CD14-positive monocyte (primary cell): Measurements from ENCODE around the gene TOM1L2. TPM values are rescaled to one million over a fixed set of nuclear protein-coding genes. Genes with fewer than 3 reads are reported as not detected.

ENCODE experiments used
- DNase-seq, 3 donors: peaks; one replicate each; pipeline ENCODE4 v3.0.0-alpha.2; 2011 to 2022
- H2AFZ ChIP-seq: 2 replicates; pipeline ENCODE4 v1.6.0; 2012; ENCODE audit warnings: mild to moderate bottlenecking, low read depth, low read length, inconsistent platforms; ENCODE audit not compliant: insufficient read depth, poor library complexity, severe bottlenecking
- H3K27ac ChIP-seq, 2 donors: 1 replicate in 1 of 2; 2 replicates in 1 of 2; pipeline ENCODE4 v1.5.1; 2012 to 2013; ENCODE audit warnings: low read length in 2 of 2, control low read depth in 1 of 2, inconsistent platforms in 1 of 2, low read depth in 1 of 2, mild to moderate bottlenecking in 1 of 2
- H3K27me3 ChIP-seq, 2 donors: one replicate each; pipeline versions ENCODE4 v1.6.0 to v1.6.1; 2011 to 2013; ENCODE audit warnings: low read length in 2 of 2; ENCODE audit not compliant: control insufficient read depth in 2 of 2, insufficient read depth in 2 of 2
- H3K36me3 ChIP-seq, 2 donors: replicated peaks in 1 of 2; 1 replicate in 1 of 2; 2 replicates in 1 of 2; pipeline versions ENCODE4 v1.5.1 to v1.6.1; 2012 to 2013; ENCODE audit warnings: low read length in 2 of 2, control low read depth in 1 of 2, inconsistent platforms in 1 of 2, mild to moderate bottlenecking in 1 of 2; ENCODE audit not compliant: insufficient read depth in 2 of 2, control insufficient read depth in 1 of 2
- H3K4me1 ChIP-seq, 2 donors: 1 replicate in 1 of 2; 2 replicates in 1 of 2; pipeline versions ENCODE4 v1.5.1 to v1.6.1; 2012 to 2013; ENCODE audit warnings: low read length in 2 of 2, control low read depth in 1 of 2, inconsistent platforms in 1 of 2, mild to moderate bottlenecking in 1 of 2, moderate library complexity in 1 of 2; ENCODE audit not compliant: insufficient read depth in 2 of 2, control insufficient read depth in 1 of 2
- H3K4me2 ChIP-seq: replicated peaks from 2 replicates; pipeline ENCODE3; 2012; ENCODE audit warnings: low read length, moderate library complexity, mild to moderate bottlenecking; ENCODE audit not compliant: poor library complexity, severe bottlenecking; ENCODE audit errors: extremely low read depth
- H3K4me3 ChIP-seq, 3 experiments: fragments of 200-600 bp in 1 of 3; sonication (generic) in 1 of 3; replicated peaks in 1 of 3; 1 replicate in 2 of 3; 2 replicates in 1 of 3; pipeline ENCODE4 v1.5.1; 2011 to 2013; ENCODE audit warnings: low read length in 3 of 3, mild to moderate bottlenecking in 3 of 3, control low read depth in 2 of 3, low read depth in 2 of 3, inconsistent platforms in 1 of 3, moderate library complexity in 1 of 3
- H3K79me2 ChIP-seq: 2 replicates; pipeline ENCODE4 v1.6.0; 2012; ENCODE audit warnings: mild to moderate bottlenecking, control low read depth, inconsistent platforms, low read length, moderate library complexity; ENCODE audit not compliant: insufficient read depth
- H3K9ac ChIP-seq: 2 replicates; pipeline ENCODE4 v1.6.0; 2017; ENCODE audit warnings: low read length, mild to moderate bottlenecking; ENCODE audit not compliant: insufficient read depth, poor library complexity, severe bottlenecking
- H3K9me3 ChIP-seq, 2 donors: replicated peaks in 1 of 2; 1 replicate in 1 of 2; 2 replicates in 1 of 2; pipeline versions ENCODE4 v1.5.1 to v1.6.1; 2012 to 2013; ENCODE audit warnings: low read length in 2 of 2, control low read depth in 1 of 2; ENCODE audit not compliant: control insufficient read depth in 1 of 2, insufficient read depth in 1 of 2
- H4K20me1 ChIP-seq: 2 replicates; pipeline ENCODE4 v1.6.0; 2012; ENCODE audit warnings: mild to moderate bottlenecking, low read length, control low read depth, moderate library complexity; ENCODE audit not compliant: insufficient read depth
- H3K27ac Mint-ChIP-seq, 7 donors: one replicate each; pipeline ENCODE4 v1.8.0; 2020; ENCODE audit warnings: mild to moderate bottlenecking in 7 of 7, mixed read lengths in 7 of 7, moderate library complexity in 6 of 7, inconsistent platforms in 2 of 7
- H3K27me3 Mint-ChIP-seq, 3 donors: one replicate each; pipeline ENCODE4 v1.8.0; 2021 to 2022; ENCODE audit warnings: low read depth in 3 of 3, mild to moderate bottlenecking in 3 of 3, mixed read lengths in 3 of 3, moderate library complexity in 3 of 3, inconsistent platforms in 1 of 3
- H3K36me3 Mint-ChIP-seq, 2 donors: one replicate each; pipeline ENCODE4 v1.8.0; 2020; ENCODE audit warnings: mixed read lengths in 2 of 2, inconsistent platforms in 1 of 2, mild to moderate bottlenecking in 1 of 2
- H3K4me1 Mint-ChIP-seq: one replicate; pipeline ENCODE4 v1.8.0; 2020; ENCODE audit warnings: mild to moderate bottlenecking, mixed read lengths
- H3K4me3 Mint-ChIP-seq, 2 donors: one replicate each; pipeline ENCODE4 v1.8.0; 2020; ENCODE audit warnings: mild to moderate bottlenecking in 2 of 2, mixed read lengths in 2 of 2, moderate library complexity in 1 of 2
- H3K9me3 Mint-ChIP-seq, 7 donors: one replicate each; pipeline ENCODE4 v1.8.0; 2020 to 2022; ENCODE audit warnings: mixed read lengths in 7 of 7, mild to moderate bottlenecking in 6 of 7, moderate library complexity in 6 of 7, inconsistent platforms in 2 of 7
- WGBS: methylation state at CpG from one replicate; pipeline ENCODE4 v1.1.5; 2013; ENCODE audit warnings: missing lambda C conversion rate; ENCODE audit not compliant: insufficient coverage; 5-methylcytosine and 5-hydroxymethylcytosine counted together
- intact Hi-C, 2 donors: fragments of 100-400 bp; cut with micrococcal nuclease; formaldehyde crosslinking; loops; one replicate each; pipeline versions ENCODE4 v1.15.0 to v1.15.1; 2023
- polyA plus RNA-seq, 3 donors: library from polyadenylated mRNA; depleted of rRNA in 1 of 3; unstranded in 2 of 3; stranded (reverse) in 1 of 3; fragments of 300-500 nt in 2 of 3; fragments of >200 nt in 1 of 3; fragmentation: Illumina TruSeq in 2 of 3; gene quantifications; 1 replicate in 2 of 3; 2 replicates in 1 of 3; pipeline ENCODE4 v1.2.3, GENCODE V29; 2012 to 2021
- TF ChIP-seq, protein P1 (sequence below): fragments of 200-600 bp; IDR thresholded peaks from one replicate; pipeline ENCODE4 v1.8.0; 2022; ENCODE audit warnings: antibody characterized with exemption, mild to moderate bottlenecking

The TOM1L2 gene
- polyA plus RNA-seq, 3 donors: 1.7 to 28.2 (median 2.8) TPM

GRCh38 chr17:17981330-17981729, 9.1 kb upstream of the TOM1L2 start:
- Mint-ChIP-seq H3K9me3 (peaks cover 0 to 3% (median 0%) of the 10 kb centered on the region in 7 donors), H3K36me3 (peaks cover 3 to 5% of the 10 kb centered on the region in 2 donors), H3K4me3 (no peak overlapping the region), H3K4me1 (peaks cover 30% of the 10 kb centered on the region), H3K27me3 (peaks cover 0 to 3% (median 2%) of the 10 kb centered on the region in 3 donors), H3K27ac (no peak overlapping the region)
- Histone ChIP-seq H3K27me3 (no peaks in the 10 kb centered on the region), H3K4me1 (peaks cover 35 to 37% of the 10 kb centered on the region in 2 donors), H3K4me3 (no peak overlapping the region), H3K9me3 (no peaks in the 10 kb centered on the region), H3K4me2 (no peak overlapping the region), H3K9ac (no peak overlapping the region), H3K36me3 (no peaks in the 10 kb centered on the region), H3K27ac (no peak overlapping the region), H2AFZ (no peak overlapping the region), H4K20me1 (no peaks in the 10 kb centered on the region), H3K79me2 (no peaks in the 10 kb centered on the region)
- DNase-seq: no peak
- TF ChIP-seq, protein P1, sequence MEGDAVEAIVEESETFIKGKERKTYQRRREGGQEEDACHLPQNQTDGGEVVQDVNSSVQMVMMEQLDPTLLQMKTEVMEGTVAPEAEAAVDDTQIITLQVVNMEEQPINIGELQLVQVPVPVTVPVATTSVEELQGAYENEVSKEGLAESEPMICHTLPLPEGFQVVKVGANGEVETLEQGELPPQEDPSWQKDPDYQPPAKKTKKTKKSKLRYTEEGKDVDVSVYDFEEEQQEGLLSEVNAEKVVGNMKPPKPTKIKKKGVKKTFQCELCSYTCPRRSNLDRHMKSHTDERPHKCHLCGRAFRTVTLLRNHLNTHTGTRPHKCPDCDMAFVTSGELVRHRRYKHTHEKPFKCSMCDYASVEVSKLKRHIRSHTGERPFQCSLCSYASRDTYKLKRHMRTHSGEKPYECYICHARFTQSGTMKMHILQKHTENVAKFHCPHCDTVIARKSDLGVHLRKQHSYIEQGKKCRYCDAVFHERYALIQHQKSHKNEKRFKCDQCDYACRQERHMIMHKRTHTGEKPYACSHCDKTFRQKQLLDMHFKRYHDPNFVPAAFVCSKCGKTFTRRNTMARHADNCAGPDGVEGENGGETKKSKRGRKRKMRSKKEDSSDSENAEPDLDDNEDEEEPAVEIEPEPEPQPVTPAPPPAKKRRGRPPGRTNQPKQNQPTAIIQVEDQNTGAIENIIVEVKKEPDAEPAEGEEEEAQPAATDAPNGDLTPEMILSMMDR: no peak
- WGBS: 93% methylated on average over 5 of the region's 9 CpGs
- intact Hi-C loops: no loop called here

DNA sequence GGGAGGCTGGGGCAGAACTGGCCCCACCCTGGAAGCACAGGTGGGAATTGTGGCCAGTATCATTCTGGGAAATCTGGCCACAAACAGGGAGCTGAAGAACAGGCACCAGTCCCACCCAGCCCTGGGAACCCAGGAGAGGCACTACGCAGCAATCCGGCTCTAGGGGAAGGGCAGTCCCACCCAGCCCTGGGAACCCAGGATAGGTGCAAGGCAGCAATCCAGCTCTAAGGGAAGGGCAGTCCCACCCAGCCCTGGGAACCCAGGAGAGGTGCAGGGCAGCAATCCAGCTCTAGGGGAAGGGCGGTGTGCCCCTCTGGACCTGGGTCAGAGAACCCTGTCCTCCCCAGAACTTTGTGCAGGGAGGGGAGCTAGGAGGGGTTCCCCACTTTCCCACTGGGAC, 7.6 kb upstream of the TOM1L2 start:
- H3K9me3 Mint-ChIP-seq: peaks cover 0 to 3% (median 0%) of the 10 kb centered on the region in 7 donors
- peaks cover 0 to 3% (median 0%) of the 10 kb centered on the region in 3 donors for H3K27me3 Mint-ChIP-seq
- no peaks in the 10 kb centered on the region for H3K36me3 ChIP-seq
- no peaks in the 10 kb centered on the region for H3K9me3 ChIP-seq
- H3K36me3 Mint-ChIP-seq: peaks cover 3 to 5% of the 10 kb centered on the region in 2 donors
- H3K4me3 ChIP-seq: no peak overlapping the region
- peak overlapping the region; percentile 19 for H2AFZ ChIP-seq
- H3K4me1 ChIP-seq: peaks cover 50 to 53% of the 10 kb centered on the region in 2 donors
- H3K4me1 Mint-ChIP-seq: peaks cover 46% of the 10 kb centered on the region
- no peaks in the 10 kb centered on the region for H4K20me1 ChIP-seq
- H3K79me2 ChIP-seq: no peaks in the 10 kb centered on the region
- no peaks in the 10 kb centered on the region for H3K27me3 ChIP-seq
- peak overlapping the region in 1 of 2 donors; percentile 51 for H3K27ac ChIP-seq
- TF ChIP-seq, protein P1: no peak
- intact Hi-C loops: no loop called here
- H3K27ac Mint-ChIP-seq: peak overlapping the region in 1 of 7 donors; percentile 61
- WGBS: 78% methylated on average over 2 of the region's 3 CpGs
- H3K4me2 ChIP-seq: no peak overlapping the region
- no peak overlapping the region for H3K4me3 Mint-ChIP-seq
- DNase-seq: no peak
- no peak overlapping the region for H3K9ac ChIP-seq
